GM12864 (cell line): ENCODE measurements around the gene C1orf167.

Experiments used
- DNase-seq: peaks from one replicate; pipeline ENCODE4 v3.0.0-alpha.2; 2011; ENCODE audit warnings: low read depth
- H3K4me3 ChIP-seq: 2 replicates; pipeline ENCODE4 v1.5.1; 2011; ENCODE audit warnings: mild to moderate bottlenecking, low read depth, low read length, control low read depth
- TF ChIP-seq, protein P1 (sequence below): IDR thresholded peaks from 2 replicates; pipeline ENCODE4 v1.5.1; 2011; ENCODE audit warnings: low read depth, mild to moderate bottlenecking, moderate library complexity, low read length, control low read depth, inconsistent platforms; ENCODE audit errors: missing control alignments

Gene C1orf167

DNA sequence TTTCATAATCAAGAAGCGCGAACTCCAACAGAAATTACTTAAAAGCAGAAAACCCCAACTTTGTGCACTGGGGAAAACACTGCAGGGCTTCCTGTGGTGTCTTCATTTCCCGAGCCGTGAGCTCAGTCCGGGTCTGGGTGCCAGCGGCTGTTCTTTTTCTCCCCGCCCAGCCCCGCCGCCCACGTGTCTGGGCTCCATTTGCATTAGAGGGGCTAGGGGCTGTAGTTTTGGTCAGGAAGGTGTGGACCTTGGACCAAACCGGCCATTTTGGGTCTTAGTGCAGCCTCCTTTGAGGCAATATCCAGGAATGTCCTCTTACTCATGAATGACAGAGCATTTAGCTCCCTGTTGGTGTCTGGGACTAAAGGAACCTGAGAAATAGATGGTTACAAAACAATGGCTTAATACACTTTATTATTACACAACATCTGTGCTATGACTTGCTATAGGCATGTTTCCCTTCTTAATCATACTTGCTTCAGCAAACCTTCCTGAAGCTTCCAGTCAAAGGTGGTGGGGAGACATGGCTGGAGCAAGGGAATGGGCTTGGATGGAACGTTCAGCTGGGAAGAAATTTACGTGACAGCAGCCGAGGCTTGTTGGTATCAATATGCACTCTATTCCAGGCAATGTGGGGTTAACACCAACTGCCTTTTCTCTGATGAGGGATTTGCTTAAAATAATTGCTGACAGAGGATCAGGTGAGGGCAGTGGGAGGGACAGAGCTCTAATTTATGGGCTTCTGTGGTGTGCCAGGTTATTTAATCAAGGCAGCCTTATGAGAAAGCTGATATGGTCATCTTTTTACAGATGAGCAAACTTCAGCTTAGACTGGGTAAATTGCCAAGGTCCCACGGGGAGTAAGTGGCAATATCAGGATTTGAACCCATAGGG, 25.0 kb upstream of the C1orf167 start:
- peak overlapping the region; percentile 91 for H3K4me3 ChIP-seq
- DNase-seq = no peak
- TF ChIP-seq, protein P1, sequence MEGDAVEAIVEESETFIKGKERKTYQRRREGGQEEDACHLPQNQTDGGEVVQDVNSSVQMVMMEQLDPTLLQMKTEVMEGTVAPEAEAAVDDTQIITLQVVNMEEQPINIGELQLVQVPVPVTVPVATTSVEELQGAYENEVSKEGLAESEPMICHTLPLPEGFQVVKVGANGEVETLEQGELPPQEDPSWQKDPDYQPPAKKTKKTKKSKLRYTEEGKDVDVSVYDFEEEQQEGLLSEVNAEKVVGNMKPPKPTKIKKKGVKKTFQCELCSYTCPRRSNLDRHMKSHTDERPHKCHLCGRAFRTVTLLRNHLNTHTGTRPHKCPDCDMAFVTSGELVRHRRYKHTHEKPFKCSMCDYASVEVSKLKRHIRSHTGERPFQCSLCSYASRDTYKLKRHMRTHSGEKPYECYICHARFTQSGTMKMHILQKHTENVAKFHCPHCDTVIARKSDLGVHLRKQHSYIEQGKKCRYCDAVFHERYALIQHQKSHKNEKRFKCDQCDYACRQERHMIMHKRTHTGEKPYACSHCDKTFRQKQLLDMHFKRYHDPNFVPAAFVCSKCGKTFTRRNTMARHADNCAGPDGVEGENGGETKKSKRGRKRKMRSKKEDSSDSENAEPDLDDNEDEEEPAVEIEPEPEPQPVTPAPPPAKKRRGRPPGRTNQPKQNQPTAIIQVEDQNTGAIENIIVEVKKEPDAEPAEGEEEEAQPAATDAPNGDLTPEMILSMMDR = no peak

DNA sequence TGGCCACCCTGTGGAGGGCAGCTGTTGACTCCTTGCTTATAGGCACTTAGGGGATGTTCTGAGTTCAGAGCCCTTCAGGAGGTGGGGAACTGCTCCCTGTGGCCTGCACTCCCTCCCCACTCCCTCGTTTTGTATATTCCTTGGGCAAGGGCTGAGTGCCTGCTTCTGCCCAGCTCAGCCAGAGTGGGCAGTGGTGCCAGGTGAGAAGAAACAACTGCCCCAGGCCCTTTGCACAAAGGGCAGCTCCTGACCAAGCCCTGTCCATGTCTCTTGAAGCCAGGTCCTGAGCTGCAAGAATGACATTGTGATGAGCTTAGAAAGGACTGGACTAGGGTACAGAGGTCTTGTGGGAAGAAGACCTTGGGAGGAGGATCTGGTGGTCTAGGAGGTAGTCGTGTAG, 23.9 kb upstream of the C1orf167 start:
- TF ChIP-seq, protein P1 = no peak
- no peak for DNase-seq
- no peak overlapping the region for H3K4me3 ChIP-seq

- DNase-seq = no peak
- TF ChIP-seq, protein P1 = no peak
- no peak overlapping the region for H3K4me3 ChIP-seq
Observed at GRCh38 chr1:11738783-11739182, 23.2 kb upstream of the C1orf167 start.

- no peak for DNase-seq
- no peak overlapping the region for H3K4me3 ChIP-seq
- TF ChIP-seq, protein P1 = no peak
Observed at GRCh38 chr1:11740258-11741192, 21.5 kb upstream of the C1orf167 start.

- DNase-seq = no peak
- TF ChIP-seq, protein P1 = no peak
- H3K4me3 ChIP-seq = no peak overlapping the region
Observed at GRCh38 chr1:11741482-11741881, 20.5 kb upstream of the C1orf167 start.

- TF ChIP-seq, protein P1 = no peak
Observed at GRCh38 chr1:11741919-11742558, 20.0 kb upstream of the C1orf167 start.

More at GRCh38 chr1:11741919-11742558, 20.0 kb upstream of the C1orf167 start:
- DNase-seq = no peak
- H3K4me3 ChIP-seq = no peak overlapping the region
